RWPE1 (cell line): ENCODE data around the gene TFE3.

ENCODE experiments used
- CTCF ChIA-PET: fragments of 350-600 bp; sonication (Branson Sonifier 250); formaldehyde crosslinking; extraction: SDS; loops from one replicate; lab custom pipeline; 2021; lab: Yijun Ruan, JAX
- POLR2A ChIA-PET: fragments of 400-600 bp; formaldehyde crosslinking; extraction: SDS; loops from one replicate; lab custom pipeline; 2020; ENCODE audit warnings: antibody characterized with exemption; ENCODE audit not compliant: low non-redundant PET; lab: Yijun Ruan, JAX
- DNase-seq: peaks from one replicate; pipeline ENCODE4 v3.0.0; 2012; ENCODE audit warnings: low spot score
- H3K27ac ChIP-seq: fragments of 450-650 bp; 2 replicates; pipeline ENCODE4 v1.5.1; 2017
- CTCF ChIP-seq: fragments of 450-650 bp; conservative IDR thresholded peaks from 2 replicates; pipeline ENCODE4 v1.5.1; 2017; ENCODE audit warnings: low read depth, mild to moderate bottlenecking

Gene TFE3

GRCh38 chrX:49019050-49019449 is 24.1 kb downstream of the TFE3 start:
- no peak for TF ChIP-seq CTCF
- ChIA-PET POLR2A (no interaction called here), CTCF (no interaction called here)
- H3K27ac ChIP-seq = no peak overlapping the region
- DNase-seq = no peak

GRCh38 chrX:49003696-49004095 is 39.5 kb downstream of the TFE3 start:
- ChIA-PET CTCF (no interaction called here), POLR2A (no interaction called here)
- peak; percentile 4 for DNase-seq
- H3K27ac ChIP-seq = no peak overlapping the region
- no peak for TF ChIP-seq CTCF

GRCh38 chrX:49002091-49002935 is 40.8 kb downstream of the TFE3 start, which contains the start of gene GRIPAP1:
Gene GRIPAP1, minus strand, starts transcription at chrX:49002264. Its CDS starts 35 bp downstream, at chrX:49002229.
- DNase-seq = peak; percentile 91
- peak within 1 kb of the TSS; percentile 75 for H3K27ac ChIP-seq
- ChIA-PET POLR2A (interaction anchor here (0.6 kb wide), 1 partner anchor 1801 kb away, joined by 4 read pairs; no protein-coding TSS in a partner anchor), CTCF (no interaction called here)
- TF ChIP-seq CTCF = no peak

GRCh38 chrX:49001521-49002090 is 41.6 kb downstream of the TFE3 start:
- peak; percentile 69 for DNase-seq
- TF ChIP-seq CTCF = no peak
- peak overlapping the region; percentile 75 for H3K27ac ChIP-seq
- ChIA-PET CTCF (no interaction called here), POLR2A (no interaction called here)

GRCh38 chrX:49000636-49001035 is 42.5 kb downstream of the TFE3 start:
- no peak for TF ChIP-seq CTCF
- no peak for DNase-seq
- ChIA-PET CTCF (no interaction called here), POLR2A (no interaction called here)
- no peak overlapping the region for H3K27ac ChIP-seq

GRCh38 chrX:48999030-48999429 is 44.1 kb downstream of the TFE3 start:
- H3K27ac ChIP-seq = no peak overlapping the region
- DNase-seq = no peak
- POLR2A ChIA-PET = no interaction called here
- CTCF ChIA-PET = no interaction called here
- no peak for TF ChIP-seq CTCF
